Stomach (tissue), 4 donors: Measurements from ENCODE around the gene DOCK6.

Source experiments
- CTCF ChIP-seq, 7 experiments: fragments of 450-650 bp in 4 of 7; fragments of 200-600 bp in 3 of 7; sonication (generic) in 3 of 7; IDR thresholded peaks; one replicate each; pipeline ENCODE4 v1.5.1; 2016 to 2019; ENCODE audit warnings: antibody characterized with exemption in 7 of 7, control low read depth in 2 of 7, mild to moderate bottlenecking in 1 of 7
- POLR2A ChIP-seq, 4 donors: fragments of 450-650 bp; IDR thresholded peaks; one replicate each; pipeline ENCODE4 v1.6.1; 2016; ENCODE audit warnings: antibody characterized with exemption in 4 of 4, control low read depth in 2 of 4, mild to moderate bottlenecking in 1 of 4, moderate library complexity in 1 of 4

GRCh38 chr19:11233073-11233472 is 29.3 kb downstream of the DOCK6 start:
- TF ChIP-seq POLR2A (IDR thresholded peaks at IDR 0.05) = no peak
- no peak for TF ChIP-seq CTCF (IDR thresholded peaks at IDR 0.05)
